ENCODE measurements around the gene PCDHGB4.

- no peak for TF ChIP-seq CTCF (IDR thresholded peaks at IDR 0.05)
- no peak for TF ChIP-seq POLR2A (IDR thresholded peaks at IDR 0.05)
Observed at GRCh38 chr5:141384471-141385267, 2.8 kb upstream of the PCDHGB4 start.
